ENCODE results near the gene REC8.

- TF ChIP-seq POLR2A (IDR thresholded peaks at IDR 0.05; ENCODE audit: low read depth, low read length) = peak; percentile 69
- peak; percentile 58 for TF ChIP-seq POLR2AphosphoS5 (IDR thresholded peaks at IDR 0.05; ENCODE audit: low read depth, low read length)
These were observed 24.7 kb upstream of the REC8 start, which contains the start of gene RNF31 for GRCh38 chr14:24146978-24147760.

Data from GM12892 (cell line).